Measurements from ENCODE around the gene TXNRD1.
A peak's percentile ranks its signal among the peaks of the same experiment; 100 is the strongest.

The TXNRD1 gene

DNA sequence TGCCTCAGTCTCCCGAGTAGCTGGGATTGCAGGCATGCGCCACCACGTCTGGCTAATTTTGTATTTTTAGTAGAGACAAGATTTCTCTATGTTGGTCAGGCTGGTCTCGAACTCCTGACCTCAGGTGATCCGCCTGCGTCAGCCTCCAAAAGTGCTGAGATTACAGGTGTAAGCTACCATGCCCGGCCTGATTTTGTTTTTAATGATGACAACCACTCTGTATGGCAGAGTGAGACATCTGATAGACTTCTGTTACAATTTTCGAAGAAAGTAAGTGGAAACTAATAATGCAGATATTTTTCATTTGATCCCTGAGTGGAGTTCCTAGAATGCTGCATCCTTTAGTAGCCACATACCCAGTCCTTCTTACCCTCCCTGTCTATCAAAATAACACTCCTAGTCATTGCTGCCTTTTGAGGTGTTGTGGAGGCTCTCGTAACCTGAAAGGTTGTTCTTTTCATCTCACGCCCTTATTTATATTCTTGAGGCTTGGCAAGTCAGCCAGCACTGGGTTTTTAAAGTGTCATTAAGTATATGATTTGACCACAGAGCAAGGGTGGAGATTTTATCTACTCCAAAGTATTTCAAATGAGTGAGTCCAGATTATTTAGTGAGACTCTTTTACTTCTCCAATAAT, 82.0 kb downstream of the TXNRD1 start:
- Histone ChIP-seq H3K27ac (ENCODE audit: insufficient read depth in 1 of 2, low read depth in 1 of 2, low read length in 2 of 2, poor library complexity in 1 of 2, severe bottlenecking in 2 of 2) (no peak overlapping the region), H3K4me3 (ENCODE audit: control insufficient read depth in 1 of 7, extremely low read depth in 1 of 7, insufficient read depth in 4 of 7, low read depth in 2 of 7, low read length in 6 of 7) (no peak overlapping the region), H3K36me3 (ENCODE audit: control insufficient read depth in 4 of 4, insufficient read depth in 4 of 4, low read length in 3 of 4) (peaks cover 10 to 50% (median 20%) of the 10 kb centered on the region in 4 experiments), H3K27me3 (replicated peaks in 2 of 5; ENCODE audit: control insufficient read depth in 4 of 5, insufficient read depth in 5 of 5, low read length in 4 of 5) (no peaks in the 10 kb centered on the region), H3K9me3 (ENCODE audit: control extremely low read depth in 1 of 5, control insufficient read depth in 4 of 5, insufficient read depth in 2 of 5, low read depth in 1 of 5, low read length in 4 of 5) (no peaks in the 10 kb centered on the region), H3K4me1 (ENCODE audit: control extremely low read depth in 1 of 4, control insufficient read depth in 4 of 4, insufficient read depth in 4 of 4, low read length in 3 of 4) (peaks cover 0 to 4% (median 0%) of the 10 kb centered on the region in 4 experiments)
- WGBS (ENCODE audit: insufficient coverage) = 99% methylated on average over 7 of the region's 10 CpGs
- no peak for DNase-seq
- CTCF ChIA-PET = interaction anchor here (1.1 kb wide), 1 partner anchor 89 kb away, joined by 4 read pairs; no protein-coding TSS in a partner anchor
- POLR2A ChIA-PET = no interaction called here

DNA sequence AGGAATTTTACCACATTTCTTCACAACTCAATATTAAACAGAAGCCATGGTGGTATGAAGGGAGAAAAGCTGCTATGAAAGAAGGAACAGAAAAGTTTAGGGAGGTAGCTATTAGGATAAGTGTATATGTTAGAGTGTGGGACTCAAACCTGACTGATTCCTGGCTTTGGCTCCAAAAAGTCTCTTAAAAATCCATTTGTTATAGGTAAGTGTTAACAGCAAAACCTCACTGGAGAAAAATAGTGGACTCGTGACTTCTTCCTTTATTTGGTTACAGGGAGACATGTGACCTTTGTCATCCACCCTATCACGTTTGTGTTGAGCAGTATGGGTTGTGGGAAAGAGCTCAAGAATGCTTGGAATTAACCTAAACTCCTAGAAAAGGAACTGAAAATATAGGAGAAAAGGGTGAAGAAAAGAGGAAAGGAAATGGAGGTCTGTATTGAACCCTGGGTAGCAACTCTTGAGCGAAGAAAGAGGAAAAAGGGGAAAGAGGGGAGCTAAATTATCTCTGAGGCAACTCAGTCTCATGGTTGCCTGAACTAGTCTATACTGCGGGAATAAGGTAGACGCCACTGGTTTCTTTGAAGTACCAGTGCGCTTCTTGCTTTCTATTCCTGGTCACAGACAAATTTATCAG, 84.4 kb downstream of the TXNRD1 start:
- WGBS (ENCODE audit: insufficient coverage) = 100% methylated on average over 2 of the region's 6 CpGs
- Histone ChIP-seq H3K4me3 (ENCODE audit: control insufficient read depth in 1 of 7, extremely low read depth in 1 of 7, insufficient read depth in 4 of 7, low read depth in 2 of 7, low read length in 6 of 7) (no peak overlapping the region), H3K36me3 (ENCODE audit: control insufficient read depth in 4 of 4, insufficient read depth in 4 of 4, low read length in 3 of 4) (peaks cover 15 to 58% (median 17%) of the 10 kb centered on the region in 4 experiments), H3K9me3 (ENCODE audit: control extremely low read depth in 1 of 5, control insufficient read depth in 4 of 5, insufficient read depth in 2 of 5, low read depth in 1 of 5, low read length in 4 of 5) (no peaks in the 10 kb centered on the region), H3K4me1 (ENCODE audit: control extremely low read depth in 1 of 4, control insufficient read depth in 4 of 4, insufficient read depth in 4 of 4, low read length in 3 of 4) (peaks cover 5 to 17% (median 15%) of the 10 kb centered on the region in 4 experiments), H3K27ac (ENCODE audit: insufficient read depth in 1 of 2, low read depth in 1 of 2, low read length in 2 of 2, poor library complexity in 1 of 2, severe bottlenecking in 2 of 2) (no peak overlapping the region), H3K27me3 (replicated peaks in 2 of 5; ENCODE audit: control insufficient read depth in 4 of 5, insufficient read depth in 5 of 5, low read length in 4 of 5) (no peaks in the 10 kb centered on the region)
- ChIA-PET CTCF (interaction anchor here (1.0 to 2.6 kb wide), 3 partner anchors 12 to 84 kb away, joined by 3 to 12 read pairs (median 3); no protein-coding TSS in a partner anchor), POLR2A (interaction anchor here (1.2 kb wide), 1 partner anchor 12 kb away, joined by 3 read pairs; no protein-coding TSS in a partner anchor)
- DNase-seq = no peak

DNA sequence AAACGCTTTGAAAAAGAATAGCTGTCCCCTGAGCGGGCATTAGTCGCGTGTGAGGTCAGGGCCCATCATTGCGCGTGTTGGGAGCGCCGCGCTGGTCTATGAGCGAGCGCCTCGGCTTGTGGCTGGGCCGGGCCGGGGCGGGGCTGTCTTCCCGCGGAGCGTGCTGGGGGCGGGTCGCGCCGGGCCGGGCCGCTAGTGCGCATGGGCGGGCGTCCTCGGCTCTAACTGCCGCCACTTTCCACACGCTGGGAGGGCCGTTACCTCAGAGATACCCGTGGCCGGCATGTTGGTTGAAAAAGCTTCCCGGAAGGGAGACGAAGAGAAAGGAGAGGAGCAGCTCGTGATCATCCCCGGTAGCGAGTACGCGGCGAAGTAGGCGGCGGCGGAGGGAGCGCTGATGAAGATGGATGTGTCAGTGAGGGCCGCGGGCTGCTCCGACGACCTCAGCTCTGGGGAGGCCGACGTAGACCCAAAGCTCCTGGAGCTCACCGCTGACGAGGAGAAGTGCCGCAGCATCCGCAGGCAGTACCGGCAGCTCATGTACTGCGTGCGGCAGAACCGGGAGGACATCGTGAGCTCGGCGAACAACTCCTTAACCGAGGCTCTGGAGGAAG, 88.1 kb downstream of the TXNRD1 start, which contains the start of gene EID3:
TSS of gene EID3 (plus strand) at position 202 of the 614 bp plus-strand sequence. CDS start at position 398, 196 bp downstream.
- H3K4me3 ChIP-seq (ENCODE audit: control insufficient read depth in 1 of 7, extremely low read depth in 1 of 7, insufficient read depth in 4 of 7, low read depth in 2 of 7, low read length in 6 of 7) = peak within 1 kb of the TSS; percentile 37 to 77 (median 56)
- H3K27ac ChIP-seq (ENCODE audit: insufficient read depth in 1 of 2, low read depth in 1 of 2, low read length in 2 of 2, poor library complexity in 1 of 2, severe bottlenecking in 2 of 2) = no peak within 1 kb of the TSS
- H3K9me3 ChIP-seq (ENCODE audit: control extremely low read depth in 1 of 5, control insufficient read depth in 4 of 5, insufficient read depth in 2 of 5, low read depth in 1 of 5, low read length in 4 of 5) = no peaks in the 10 kb centered on the region
- ChIA-PET CTCF (interaction anchor here (0.9 to 3.1 kb wide), 8 partner anchors 9 to 98 kb away, joined by 3 to 16 read pairs (median 4); no protein-coding TSS in a partner anchor), POLR2A (interaction anchor here (0.6 to 2.1 kb wide), 4 partner anchors 13 to 1084 kb away, joined by 3 to 10 read pairs (median 6); no protein-coding TSS in a partner anchor)
- DNase-seq = peak; percentile 74 to 87 (median 84)
- WGBS (ENCODE audit: insufficient coverage) = 9% methylated on average over 51 of the region's 63 CpGs
- peaks cover 5 to 17% (median 15%) of the 10 kb centered on the region in 4 experiments for H3K4me1 ChIP-seq (ENCODE audit: control extremely low read depth in 1 of 4, control insufficient read depth in 4 of 4, insufficient read depth in 4 of 4, low read length in 3 of 4)
- H3K27me3 ChIP-seq (replicated peaks in 2 of 5; ENCODE audit: control insufficient read depth in 4 of 5, insufficient read depth in 5 of 5, low read length in 4 of 5) = no peaks in the 10 kb centered on the region
- H3K36me3 ChIP-seq (ENCODE audit: control insufficient read depth in 4 of 4, insufficient read depth in 4 of 4, low read length in 3 of 4) = peaks cover 0 to 48% (median 7%) of the 10 kb centered on the region in 4 experiments

DNA sequence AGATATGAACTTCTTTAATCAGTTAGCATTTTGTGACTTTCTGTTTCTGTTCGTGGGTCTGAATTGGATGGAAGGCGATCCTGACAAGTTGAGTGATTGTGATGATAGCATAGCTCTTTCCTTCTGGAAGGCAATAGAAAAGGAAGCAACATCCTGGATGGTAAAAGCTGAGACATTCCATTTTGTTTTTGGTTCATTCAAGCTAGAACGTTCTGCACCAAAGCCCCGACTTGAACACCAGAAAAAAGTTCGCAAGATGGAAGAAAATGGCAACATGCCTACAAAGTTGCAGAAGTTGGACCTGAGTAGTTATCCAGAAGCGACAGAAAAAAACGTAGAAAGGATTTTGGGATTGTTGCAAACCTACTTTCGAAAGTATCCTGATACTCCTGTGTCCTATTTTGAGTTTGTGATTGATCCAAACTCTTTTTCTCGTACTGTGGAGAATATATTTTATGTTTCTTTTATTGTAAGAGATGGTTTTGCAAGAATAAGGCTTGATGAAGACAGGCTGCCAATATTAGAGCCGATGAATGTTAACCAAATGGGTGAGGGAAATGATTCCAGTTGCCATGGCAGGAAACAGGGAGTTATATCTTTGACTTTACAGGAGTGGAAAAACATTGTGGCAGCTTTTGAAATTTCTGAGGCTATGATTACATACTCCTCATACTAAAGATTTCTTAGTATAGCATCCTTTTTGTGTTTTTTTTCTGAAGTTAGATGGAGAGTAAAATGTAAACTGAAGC, 88.9 kb downstream of the TXNRD1 start:
- POLR2A ChIA-PET = interaction anchor here (0.6 to 2.1 kb wide), 2 partner anchors 17 to 1083 kb away, joined by 3 to 10 read pairs; no protein-coding TSS in a partner anchor
- WGBS (ENCODE audit: insufficient coverage) = 92% methylated on average over 9 of the region's 10 CpGs
- Histone ChIP-seq H3K4me1 (ENCODE audit: control extremely low read depth in 1 of 4, control insufficient read depth in 4 of 4, insufficient read depth in 4 of 4, low read length in 3 of 4) (peaks cover 5 to 17% (median 15%) of the 10 kb centered on the region in 4 experiments), H3K9me3 (ENCODE audit: control extremely low read depth in 1 of 5, control insufficient read depth in 4 of 5, insufficient read depth in 2 of 5, low read depth in 1 of 5, low read length in 4 of 5) (no peaks in the 10 kb centered on the region), H3K36me3 (ENCODE audit: control insufficient read depth in 4 of 4, insufficient read depth in 4 of 4, low read length in 3 of 4) (peaks cover 0 to 48% (median 8%) of the 10 kb centered on the region in 4 experiments), H3K27me3 (replicated peaks in 2 of 5; ENCODE audit: control insufficient read depth in 4 of 5, insufficient read depth in 5 of 5, low read length in 4 of 5) (no peaks in the 10 kb centered on the region), H3K27ac (ENCODE audit: insufficient read depth in 1 of 2, low read depth in 1 of 2, low read length in 2 of 2, poor library complexity in 1 of 2, severe bottlenecking in 2 of 2) (no peak overlapping the region), H3K4me3 (ENCODE audit: control insufficient read depth in 1 of 7, extremely low read depth in 1 of 7, insufficient read depth in 4 of 7, low read depth in 2 of 7, low read length in 6 of 7) (peak overlapping the region in 5 of 7 experiments; percentile 54 to 77 (median 68))
- DNase-seq = no peak
- CTCF ChIA-PET = interaction anchor here (0.9 to 3.1 kb wide), 7 partner anchors 8 to 99 kb away, joined by 3 to 16 read pairs (median 3); no protein-coding TSS in a partner anchor

- H3K4me3 ChIP-seq (ENCODE audit: control insufficient read depth in 1 of 7, extremely low read depth in 1 of 7, insufficient read depth in 4 of 7, low read depth in 2 of 7, low read length in 6 of 7) = no peak overlapping the region
- CTCF ChIA-PET = interaction anchor here (3.1 kb wide), 1 partner anchor 18 kb away, joined by 16 read pairs; no protein-coding TSS in a partner anchor
- peaks cover 4 to 47% (median 9%) of the 10 kb centered on the region in 4 experiments for H3K36me3 ChIP-seq (ENCODE audit: control insufficient read depth in 4 of 4, insufficient read depth in 4 of 4, low read length in 3 of 4)
- POLR2A ChIA-PET = no interaction called here
- 83% methylated on average over 1 of the region's 2 CpGs for WGBS (ENCODE audit: insufficient coverage)
- no peak for DNase-seq
- no peaks in the 10 kb centered on the region for H3K27me3 ChIP-seq (replicated peaks in 2 of 5; ENCODE audit: control insufficient read depth in 4 of 5, insufficient read depth in 5 of 5, low read length in 4 of 5)
- H3K4me1 ChIP-seq (ENCODE audit: control extremely low read depth in 1 of 4, control insufficient read depth in 4 of 4, insufficient read depth in 4 of 4, low read length in 3 of 4) = peaks cover 5 to 17% (median 15%) of the 10 kb centered on the region in 4 experiments
- no peaks in the 10 kb centered on the region for H3K9me3 ChIP-seq (ENCODE audit: control extremely low read depth in 1 of 5, control insufficient read depth in 4 of 5, insufficient read depth in 2 of 5, low read depth in 1 of 5, low read length in 4 of 5)
- no peak overlapping the region for H3K27ac ChIP-seq (ENCODE audit: insufficient read depth in 1 of 2, low read depth in 1 of 2, low read length in 2 of 2, poor library complexity in 1 of 2, severe bottlenecking in 2 of 2)
Observed at GRCh38 chr12:104305349-104305748, 89.8 kb downstream of the TXNRD1 start.

DNA sequence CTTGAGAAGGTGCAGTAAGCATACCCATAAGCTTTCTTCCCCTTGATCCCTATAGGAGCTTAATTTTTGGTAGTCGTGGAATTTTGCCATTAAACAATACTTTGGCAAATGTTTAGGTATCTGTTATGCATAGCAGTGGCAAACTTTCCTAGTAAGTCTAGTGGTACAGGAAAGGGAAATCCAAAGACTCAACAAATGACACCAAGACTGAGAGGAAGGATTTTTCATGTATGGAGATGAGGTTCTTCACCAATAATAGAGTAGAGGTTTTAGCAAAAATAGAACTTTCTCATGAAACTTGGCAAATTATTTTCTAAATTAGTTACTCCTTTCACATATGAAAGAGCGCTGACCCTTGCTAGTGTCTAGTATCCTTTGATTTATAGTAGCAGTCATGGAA, 90.8 kb downstream of the TXNRD1 start:
- H3K4me3 ChIP-seq (ENCODE audit: control insufficient read depth in 1 of 7, extremely low read depth in 1 of 7, insufficient read depth in 4 of 7, low read depth in 2 of 7, low read length in 6 of 7) = no peak overlapping the region
- 100% methylated on average over 1 of the region's 2 CpGs for WGBS (ENCODE audit: insufficient coverage)
- H3K27me3 ChIP-seq (replicated peaks in 2 of 5; ENCODE audit: control insufficient read depth in 4 of 5, insufficient read depth in 5 of 5, low read length in 4 of 5) = no peaks in the 10 kb centered on the region
- peaks cover 4 to 56% (median 10%) of the 10 kb centered on the region in 4 experiments for H3K36me3 ChIP-seq (ENCODE audit: control insufficient read depth in 4 of 4, insufficient read depth in 4 of 4, low read length in 3 of 4)
- POLR2A ChIA-PET = no interaction called here
- H3K27ac ChIP-seq (ENCODE audit: insufficient read depth in 1 of 2, low read depth in 1 of 2, low read length in 2 of 2, poor library complexity in 1 of 2, severe bottlenecking in 2 of 2) = no peak overlapping the region
- CTCF ChIA-PET = interaction anchor here (1.4 kb wide), 1 partner anchor 9 kb away, joined by 4 read pairs; no protein-coding TSS in a partner anchor
- H3K4me1 ChIP-seq (ENCODE audit: control extremely low read depth in 1 of 4, control insufficient read depth in 4 of 4, insufficient read depth in 4 of 4, low read length in 3 of 4) = peaks cover 5 to 17% (median 15%) of the 10 kb centered on the region in 4 experiments
- no peaks in the 10 kb centered on the region for H3K9me3 ChIP-seq (ENCODE audit: control extremely low read depth in 1 of 5, control insufficient read depth in 4 of 5, insufficient read depth in 2 of 5, low read depth in 1 of 5, low read length in 4 of 5)
- DNase-seq = no peak
